Nephron progenitor cell (in vitro differentiated cells): Measurements from ENCODE around the gene PDIA6.

Experiments
- DNase-seq: peaks from one replicate; pipeline ENCODE4 v3.0.0; 2021
- H3K27ac Mint-ChIP-seq: 2 replicates; pipeline ENCODE4 v1.8.0; 2021; ENCODE audit warnings: mild to moderate bottlenecking, moderate library complexity, mixed read lengths
- H3K27me3 Mint-ChIP-seq: 2 replicates; pipeline ENCODE4 v1.8.0; 2021; ENCODE audit warnings: mild to moderate bottlenecking, low read depth, mixed read lengths; ENCODE audit not compliant: poor library complexity
- H3K36me3 Mint-ChIP-seq: 2 replicates; pipeline ENCODE4 v1.8.0; 2021; ENCODE audit warnings: low read depth, mixed read lengths
- H3K4me1 Mint-ChIP-seq: 2 replicates; pipeline ENCODE4 v1.8.0; 2021; ENCODE audit warnings: mixed read lengths
- H3K4me3 Mint-ChIP-seq: 2 replicates; pipeline ENCODE4 v1.8.0; 2021; ENCODE audit warnings: mild to moderate bottlenecking, moderate library complexity, mixed read lengths
- H3K9me3 Mint-ChIP-seq: 2 replicates; pipeline ENCODE4 v1.8.0; 2021; ENCODE audit warnings: mild to moderate bottlenecking, moderate library complexity, mixed read lengths
- TF ChIP-seq, protein P1 (sequence below): fragments of 200-600 bp; sonication (generic); IDR thresholded peaks from 2 replicates; pipeline ENCODE4 v1.5.0; 2021; ENCODE audit warnings: antibody characterized with exemption

The PDIA6 gene

DNA sequence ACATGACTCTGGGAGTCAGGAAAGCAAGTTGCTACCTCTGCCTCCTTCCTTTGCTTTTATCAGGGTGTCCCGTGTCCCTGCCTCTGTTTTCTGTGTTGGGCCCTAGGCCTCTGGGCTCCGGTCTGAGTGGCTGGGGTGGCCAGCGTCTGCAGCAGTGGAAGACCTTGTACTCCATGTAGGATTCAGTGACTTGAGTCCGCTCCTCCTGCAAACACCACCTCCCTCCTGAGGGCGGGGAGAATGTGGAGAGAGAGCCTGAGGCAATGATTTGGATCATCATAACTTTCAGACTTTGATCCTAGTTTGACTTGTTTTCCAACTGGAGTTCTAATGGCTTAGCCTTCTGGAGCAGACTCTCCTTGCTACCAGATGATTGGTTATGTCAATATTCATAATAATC is 60.3 kb downstream of the PDIA6 start:
- peaks cover 5% of the 10 kb centered on the region for H3K4me1 Mint-ChIP-seq
- H3K27me3 Mint-ChIP-seq = peaks cover 16% of the 10 kb centered on the region
- H3K27ac Mint-ChIP-seq = no peak overlapping the region
- TF ChIP-seq, protein P1, sequence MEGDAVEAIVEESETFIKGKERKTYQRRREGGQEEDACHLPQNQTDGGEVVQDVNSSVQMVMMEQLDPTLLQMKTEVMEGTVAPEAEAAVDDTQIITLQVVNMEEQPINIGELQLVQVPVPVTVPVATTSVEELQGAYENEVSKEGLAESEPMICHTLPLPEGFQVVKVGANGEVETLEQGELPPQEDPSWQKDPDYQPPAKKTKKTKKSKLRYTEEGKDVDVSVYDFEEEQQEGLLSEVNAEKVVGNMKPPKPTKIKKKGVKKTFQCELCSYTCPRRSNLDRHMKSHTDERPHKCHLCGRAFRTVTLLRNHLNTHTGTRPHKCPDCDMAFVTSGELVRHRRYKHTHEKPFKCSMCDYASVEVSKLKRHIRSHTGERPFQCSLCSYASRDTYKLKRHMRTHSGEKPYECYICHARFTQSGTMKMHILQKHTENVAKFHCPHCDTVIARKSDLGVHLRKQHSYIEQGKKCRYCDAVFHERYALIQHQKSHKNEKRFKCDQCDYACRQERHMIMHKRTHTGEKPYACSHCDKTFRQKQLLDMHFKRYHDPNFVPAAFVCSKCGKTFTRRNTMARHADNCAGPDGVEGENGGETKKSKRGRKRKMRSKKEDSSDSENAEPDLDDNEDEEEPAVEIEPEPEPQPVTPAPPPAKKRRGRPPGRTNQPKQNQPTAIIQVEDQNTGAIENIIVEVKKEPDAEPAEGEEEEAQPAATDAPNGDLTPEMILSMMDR = no peak
- no peaks in the 10 kb centered on the region for H3K9me3 Mint-ChIP-seq
- no peaks in the 10 kb centered on the region for H3K36me3 Mint-ChIP-seq
- DNase-seq = no peak
- H3K4me3 Mint-ChIP-seq = no peak overlapping the region

DNA sequence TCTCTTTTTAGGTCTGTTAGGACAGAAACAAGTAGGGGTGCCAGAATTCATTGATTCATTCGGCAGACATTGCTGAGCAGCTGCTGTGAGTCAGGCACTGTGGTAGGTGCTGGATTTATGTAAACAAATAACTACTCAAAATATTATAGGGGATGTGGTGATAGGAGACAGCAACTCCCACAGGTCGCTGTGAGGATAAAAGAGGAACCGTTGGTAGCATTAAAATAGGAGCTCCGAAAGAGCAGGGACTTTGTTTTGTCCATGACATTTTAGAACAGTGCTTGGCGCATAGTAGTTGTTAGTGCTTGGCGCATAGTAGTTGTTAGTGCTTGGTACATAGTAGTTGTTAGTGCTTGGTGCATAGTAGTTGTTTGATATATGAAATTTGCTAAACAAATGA is 62.0 kb downstream of the PDIA6 start:
- Mint-ChIP-seq H3K4me3 (no peak overlapping the region), H3K4me1 (peaks cover 3% of the 10 kb centered on the region), H3K36me3 (no peaks in the 10 kb centered on the region), H3K9me3 (no peaks in the 10 kb centered on the region), H3K27ac (no peak overlapping the region), H3K27me3 (peaks cover 22% of the 10 kb centered on the region)
- TF ChIP-seq, protein P1 = no peak
- DNase-seq = no peak

- TF ChIP-seq, protein P1 = no peak
- H3K27me3 Mint-ChIP-seq = peaks cover 19% of the 10 kb centered on the region
- no peak overlapping the region for H3K27ac Mint-ChIP-seq
- DNase-seq = no peak
- H3K36me3 Mint-ChIP-seq = no peaks in the 10 kb centered on the region
- no peak overlapping the region for H3K4me3 Mint-ChIP-seq
- H3K4me1 Mint-ChIP-seq = no peaks in the 10 kb centered on the region
- H3K9me3 Mint-ChIP-seq = peaks cover 4% of the 10 kb centered on the region
Measured at GRCh38 chr2:10742666-10743065, 69.9 kb downstream of the PDIA6 start.

GRCh38 chr2:10741139-10741538 is 71.4 kb downstream of the PDIA6 start:
- no peaks in the 10 kb centered on the region for H3K36me3 Mint-ChIP-seq
- H3K27ac Mint-ChIP-seq = no peak overlapping the region
- H3K4me3 Mint-ChIP-seq = no peak overlapping the region
- no peak for DNase-seq
- TF ChIP-seq, protein P1 = no peak
- peaks cover 15% of the 10 kb centered on the region for H3K27me3 Mint-ChIP-seq
- H3K4me1 Mint-ChIP-seq = no peaks in the 10 kb centered on the region
- peaks cover 4% of the 10 kb centered on the region for H3K9me3 Mint-ChIP-seq

DNA sequence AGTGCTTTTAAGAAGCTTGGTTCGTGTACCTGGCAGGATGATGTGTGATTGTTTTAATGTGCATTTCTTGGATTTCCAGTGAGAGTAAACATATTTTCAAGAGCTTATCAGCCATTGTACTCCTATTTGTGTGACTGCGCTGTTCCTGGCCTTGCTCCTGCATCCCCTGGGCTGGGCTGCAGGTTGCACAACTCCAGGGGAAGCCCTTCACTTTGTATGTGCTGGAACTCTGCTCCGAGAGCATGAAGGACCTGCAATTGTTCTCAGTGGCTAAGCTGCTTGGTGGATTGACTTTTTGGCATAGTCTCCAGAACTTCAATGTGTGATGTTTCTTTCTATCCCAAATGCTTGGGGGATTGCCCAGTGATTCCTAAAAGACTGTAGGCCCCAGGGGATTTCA is 72.4 kb downstream of the PDIA6 start:
- no peaks in the 10 kb centered on the region for H3K4me1 Mint-ChIP-seq
- TF ChIP-seq, protein P1 = no peak

GRCh38 chr2:10738192-10738591 is 74.4 kb downstream of the PDIA6 start:
- TF ChIP-seq, protein P1 = no peak
- H3K27ac Mint-ChIP-seq = no peak overlapping the region
- H3K4me3 Mint-ChIP-seq = no peak overlapping the region
- peaks cover 4% of the 10 kb centered on the region for H3K9me3 Mint-ChIP-seq
- peaks cover 16% of the 10 kb centered on the region for H3K4me1 Mint-ChIP-seq
- peaks cover 17% of the 10 kb centered on the region for H3K27me3 Mint-ChIP-seq
- no peaks in the 10 kb centered on the region for H3K36me3 Mint-ChIP-seq
- no peak for DNase-seq

More for the DNA sequence above, 72.4 kb downstream of the PDIA6 start:
- no peak for DNase-seq
- peaks cover 17% of the 10 kb centered on the region for H3K27me3 Mint-ChIP-seq
- H3K27ac Mint-ChIP-seq = no peak overlapping the region
- H3K36me3 Mint-ChIP-seq = no peaks in the 10 kb centered on the region
- H3K9me3 Mint-ChIP-seq = peaks cover 4% of the 10 kb centered on the region
- no peak overlapping the region for H3K4me3 Mint-ChIP-seq
